ENCODE data around the gene KCNIP3. TPM values are rescaled to one million over a fixed set of nuclear protein-coding genes. Genes with fewer than 3 reads are reported as not detected.

KCNIP3 gene
- 1 to 10 TPM; 1.6 to 2.9 TPM for total RNA-seq

DNA sequence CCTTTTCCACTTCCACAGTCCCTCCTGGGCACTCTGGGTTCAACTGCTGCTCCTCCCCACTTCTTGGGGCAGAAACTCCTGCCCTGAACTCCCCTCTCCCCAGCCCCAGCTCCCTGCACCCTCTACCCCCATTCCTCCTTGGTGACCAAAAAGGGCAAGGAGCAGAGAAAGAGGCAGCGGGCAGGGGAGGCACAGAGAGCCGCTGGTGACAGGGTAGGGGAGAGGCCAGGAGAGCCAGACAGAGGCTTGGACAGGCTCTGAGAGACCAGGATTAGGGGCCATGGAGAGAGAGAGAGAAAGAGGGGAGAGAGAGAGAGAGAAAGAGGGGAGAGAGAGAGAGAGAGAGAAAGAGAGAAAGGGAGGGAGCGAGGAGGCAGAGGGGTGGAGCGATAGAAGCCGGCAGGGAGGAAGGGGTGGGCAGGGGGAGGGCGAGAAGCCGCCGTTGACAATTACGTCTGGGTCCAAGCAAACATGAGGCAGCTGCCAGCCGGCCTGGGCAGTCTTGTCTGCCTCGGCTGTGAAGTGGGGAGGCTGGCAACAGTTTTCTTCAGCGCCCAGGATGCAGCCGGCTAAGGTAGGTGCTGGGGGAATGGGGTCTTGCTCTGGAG is at the start of gene KCNIP3:
TSS of gene KCNIP3 (plus strand) at position 468 of the 608 bp plus-strand sequence. CDS start at position 560, 92 bp downstream.
- 2 to 5% methylated on average over 13 of the region's 13 CpGs for WGBS, 2 donors
- peak; percentile 53 to 83 (median 70) for DNase-seq
- TF ChIP-seq POLR2A (IDR thresholded peaks at IDR 0.05) = peak in 1 of 3 donors; percentile 63
- TF ChIP-seq, protein P1, sequence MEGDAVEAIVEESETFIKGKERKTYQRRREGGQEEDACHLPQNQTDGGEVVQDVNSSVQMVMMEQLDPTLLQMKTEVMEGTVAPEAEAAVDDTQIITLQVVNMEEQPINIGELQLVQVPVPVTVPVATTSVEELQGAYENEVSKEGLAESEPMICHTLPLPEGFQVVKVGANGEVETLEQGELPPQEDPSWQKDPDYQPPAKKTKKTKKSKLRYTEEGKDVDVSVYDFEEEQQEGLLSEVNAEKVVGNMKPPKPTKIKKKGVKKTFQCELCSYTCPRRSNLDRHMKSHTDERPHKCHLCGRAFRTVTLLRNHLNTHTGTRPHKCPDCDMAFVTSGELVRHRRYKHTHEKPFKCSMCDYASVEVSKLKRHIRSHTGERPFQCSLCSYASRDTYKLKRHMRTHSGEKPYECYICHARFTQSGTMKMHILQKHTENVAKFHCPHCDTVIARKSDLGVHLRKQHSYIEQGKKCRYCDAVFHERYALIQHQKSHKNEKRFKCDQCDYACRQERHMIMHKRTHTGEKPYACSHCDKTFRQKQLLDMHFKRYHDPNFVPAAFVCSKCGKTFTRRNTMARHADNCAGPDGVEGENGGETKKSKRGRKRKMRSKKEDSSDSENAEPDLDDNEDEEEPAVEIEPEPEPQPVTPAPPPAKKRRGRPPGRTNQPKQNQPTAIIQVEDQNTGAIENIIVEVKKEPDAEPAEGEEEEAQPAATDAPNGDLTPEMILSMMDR (IDR thresholded peaks at IDR 0.05) = no peak
- ATAC-seq = peak; percentile 65
- H3K9me3 ChIP-seq = no peaks in the 10 kb centered on the region
- no peaks in the 10 kb centered on the region for H3K27me3 ChIP-seq
- no peaks in the 10 kb centered on the region for H3K36me3 ChIP-seq (replicated peaks in 1 of 2; ENCODE audit: insufficient read depth in 1 of 2, low read depth in 2 of 2)
- intact Hi-C loops (cut with DNase I) = no loop called here
- H3K27ac ChIP-seq = peak within 1 kb of the TSS in 2 of 4 donors; percentile 62 to 74
- no peak within 1 kb of the TSS for H3K4me3 ChIP-seq
- H3K4me1 ChIP-seq = peaks cover 41% of the 10 kb centered on the region

- DNase-seq = no peak
- no peaks in the 10 kb centered on the region for H3K9me3 ChIP-seq
- H3K27ac ChIP-seq = no peak overlapping the region
- 82 to 88% methylated on average over 2 of the region's 2 CpGs for WGBS, 2 donors
- H3K27me3 ChIP-seq = no peaks in the 10 kb centered on the region
- H3K4me3 ChIP-seq = no peak overlapping the region
- H3K4me1 ChIP-seq = no peaks in the 10 kb centered on the region
- H3K36me3 ChIP-seq (replicated peaks in 1 of 2; ENCODE audit: insufficient read depth in 1 of 2, low read depth in 2 of 2) = no peaks in the 10 kb centered on the region
- intact Hi-C loops (cut with DNase I) = no loop called here
- no peak for ATAC-seq
- no peak for TF ChIP-seq POLR2A (IDR thresholded peaks at IDR 0.05)
- TF ChIP-seq, protein P1 (IDR thresholded peaks at IDR 0.05) = no peak
Measured at GRCh38 chr2:95258271-95258670, 38.9 kb upstream of the KCNIP3 start.

DNA sequence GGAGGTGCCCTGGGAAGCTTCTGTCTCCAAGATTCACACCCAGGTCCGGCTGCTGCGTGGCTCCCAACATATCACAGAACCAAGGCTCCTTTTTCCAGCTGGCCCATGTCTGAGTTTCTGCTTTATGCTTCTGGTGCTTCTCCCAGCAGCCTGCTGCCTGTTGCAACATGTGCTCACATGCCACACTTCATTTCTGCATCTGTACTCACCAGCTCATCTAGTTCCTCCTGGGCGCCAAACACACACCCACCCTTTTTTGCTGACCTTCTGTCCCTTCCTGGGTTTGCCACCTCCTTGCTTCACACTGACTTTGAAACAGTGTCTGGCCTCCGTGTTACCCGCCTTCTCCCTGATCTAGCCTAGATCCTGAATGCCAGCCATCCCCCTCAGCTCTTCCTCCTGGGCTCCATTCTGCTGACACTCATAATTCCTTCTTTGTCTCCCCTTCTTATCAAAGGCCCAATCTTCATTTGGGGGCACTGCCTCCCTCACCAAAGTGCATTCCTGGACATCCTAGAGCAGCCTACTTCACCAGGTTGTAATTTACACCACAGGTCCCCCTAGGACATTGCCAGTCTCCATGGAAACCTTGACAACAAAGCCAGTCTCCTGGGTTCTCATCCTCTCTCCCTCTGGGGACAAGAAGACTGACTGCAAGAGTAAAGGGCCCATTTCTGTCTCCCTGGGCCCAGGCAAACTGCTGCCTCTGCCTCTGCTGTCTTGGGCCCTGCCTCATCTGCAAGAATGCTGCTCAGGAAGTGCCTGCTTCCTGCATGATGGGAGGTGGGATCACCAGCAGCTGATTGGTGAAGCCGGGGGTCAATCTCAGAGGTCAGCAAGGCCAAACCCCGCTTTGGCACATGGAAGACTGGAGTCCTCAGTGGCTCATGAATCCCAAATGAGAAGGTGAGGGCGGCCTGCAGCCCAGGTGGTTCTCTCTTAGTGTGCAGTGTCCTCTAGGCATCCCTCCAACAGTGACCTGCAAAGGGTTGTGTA is 36.8 kb upstream of the KCNIP3 start:
- TF ChIP-seq POLR2A (IDR thresholded peaks at IDR 0.05) = no peak
- Histone ChIP-seq H3K36me3 (replicated peaks in 1 of 2; ENCODE audit: insufficient read depth in 1 of 2, low read depth in 2 of 2) (no peaks in the 10 kb centered on the region), H3K27me3 (no peaks in the 10 kb centered on the region), H3K27ac (no peak overlapping the region), H3K4me3 (no peak overlapping the region), H3K4me1 (no peaks in the 10 kb centered on the region), H3K9me3 (no peaks in the 10 kb centered on the region)
- no peak for DNase-seq
- intact Hi-C loops (cut with DNase I) = no loop called here
- ATAC-seq = no peak
- 77 to 96% methylated on average over 6 to 8 of the region's 8 CpGs for whole genome bisulfite sequencing, 2 donors

DNA sequence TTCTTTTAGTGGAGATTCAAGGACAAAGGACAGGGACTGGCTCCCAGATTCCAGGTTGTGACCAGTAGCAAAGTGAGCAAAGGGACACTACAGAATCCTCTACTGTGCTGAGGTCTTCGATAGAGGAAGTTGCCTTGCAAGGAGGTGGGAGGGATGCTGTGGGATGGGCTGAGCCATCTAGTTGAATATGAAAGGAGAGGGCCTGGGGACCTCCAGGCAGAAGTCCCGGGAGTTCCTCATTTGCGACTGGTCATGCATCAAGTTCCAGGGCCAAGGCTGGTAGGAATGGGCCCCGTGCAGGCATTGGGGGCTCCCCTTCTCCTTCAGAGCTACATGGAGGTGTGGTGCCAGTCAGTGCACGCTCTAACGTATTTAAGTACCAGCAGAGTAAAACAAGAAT is 35.5 kb upstream of the KCNIP3 start:
- intact Hi-C loops (cut with DNase I) = no loop called here
- no peak overlapping the region for H3K4me3 ChIP-seq
- ATAC-seq = no peak
- no peak overlapping the region for H3K27ac ChIP-seq
- WGBS, 2 donors = 70 to 82% methylated on average over 6 of the region's 6 CpGs
- no peaks in the 10 kb centered on the region for H3K36me3 ChIP-seq (replicated peaks in 1 of 2; ENCODE audit: insufficient read depth in 1 of 2, low read depth in 2 of 2)
- no peak for DNase-seq
- no peaks in the 10 kb centered on the region for H3K9me3 ChIP-seq
- H3K4me1 ChIP-seq = no peaks in the 10 kb centered on the region
- no peaks in the 10 kb centered on the region for H3K27me3 ChIP-seq
- TF ChIP-seq, protein P1 (IDR thresholded peaks at IDR 0.05) = no peak
- no peak for TF ChIP-seq POLR2A (IDR thresholded peaks at IDR 0.05)

DNA sequence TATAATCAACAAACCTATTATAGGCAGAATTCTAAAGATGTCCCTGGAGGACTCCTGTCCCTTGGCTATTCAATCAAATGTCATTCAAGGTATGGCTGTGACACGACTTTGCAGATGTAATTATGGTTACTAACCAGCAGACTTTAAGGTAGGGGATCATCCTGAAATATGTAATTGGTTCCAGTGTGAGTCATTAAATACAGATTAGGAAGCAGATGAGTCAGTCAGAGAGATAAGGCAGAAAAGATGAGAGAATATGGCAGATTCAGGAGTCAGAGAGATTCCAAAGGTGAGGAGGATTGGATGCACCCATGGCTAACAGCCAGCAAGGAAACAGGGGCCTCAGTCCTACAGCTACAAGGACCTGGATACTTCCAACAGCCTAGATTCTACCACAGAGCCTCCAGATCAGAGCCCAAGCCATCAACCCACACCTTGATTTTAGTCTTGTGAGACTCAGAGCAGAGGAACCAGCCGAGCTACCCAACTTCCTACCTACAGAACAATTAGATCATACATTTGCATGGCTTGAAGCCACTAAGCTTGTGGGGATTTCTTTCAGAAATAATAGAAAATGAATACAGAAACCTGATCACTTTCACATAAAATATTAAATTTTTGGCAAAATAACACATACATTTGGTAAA is 34.1 kb upstream of the KCNIP3 start:
- no peak overlapping the region for H3K4me3 ChIP-seq
- no peaks in the 10 kb centered on the region for H3K27me3 ChIP-seq
- DNase-seq = no peak
- intact Hi-C loops (cut with DNase I) = no loop called here
- H3K4me1 ChIP-seq = no peaks in the 10 kb centered on the region
- ATAC-seq = no peak
- WGBS, 2 donors = 78 to 80% methylated on average over 2 of the region's 2 CpGs
- no peaks in the 10 kb centered on the region for H3K36me3 ChIP-seq (replicated peaks in 1 of 2; ENCODE audit: insufficient read depth in 1 of 2, low read depth in 2 of 2)
- TF ChIP-seq POLR2A (IDR thresholded peaks at IDR 0.05) = no peak
- TF ChIP-seq, protein P1 (IDR thresholded peaks at IDR 0.05) = no peak
- H3K27ac ChIP-seq = no peak overlapping the region
- H3K9me3 ChIP-seq = no peaks in the 10 kb centered on the region

All from body of pancreas (tissue), 4 donors.